ENCODE measurements around the gene TBC1D4.
A peak's percentile ranks its signal among the peaks of the same experiment; 100 is the strongest.

- TF ChIP-seq ZNF384 (IDR thresholded peaks at IDR 0.05): no peak
- peak; percentile 55; the same call in 1 of the 2 replicates for TF ChIP-seq PKNOX1 (IDR thresholded peaks at IDR 0.05)
- peak; percentile 51; the same call in 1 of the 2 replicates for TF ChIP-seq FOXM1 (IDR thresholded peaks at IDR 0.05; ENCODE audit: borderline replicate concordance)
- no peak for TF ChIP-seq BHLHE40 (IDR thresholded peaks at IDR 0.05; ENCODE audit: borderline replicate concordance)
- TF ChIP-seq ARNT (IDR thresholded peaks at IDR 0.05): no peak
- TF ChIP-seq ELF4 (IDR thresholded peaks at IDR 0.05): no peak
- no peak for TF ChIP-seq TARDBP (IDR thresholded peaks at IDR 0.05)
- TF ChIP-seq HDGF (IDR thresholded peaks at IDR 0.05; ENCODE audit: borderline replicate concordance): no peak
- no peak for TF ChIP-seq FOXK2 (IDR thresholded peaks at IDR 0.05)
- no peak for TF ChIP-seq SUZ12 (IDR thresholded peaks at IDR 0.05)
Measured at GRCh38 chr13:75437582-75438318, 44.2 kb downstream of the TBC1D4 start.

All from HEK293T (cell line).